Measurements from ENCODE around the gene CYP3A5.
"Not testable (repeated sequence)": the region's sequence is repeated elsewhere in the genome, so short reads cannot be mapped to it uniquely, and the experiment has no call there.

Gene CYP3A5

DNA sequence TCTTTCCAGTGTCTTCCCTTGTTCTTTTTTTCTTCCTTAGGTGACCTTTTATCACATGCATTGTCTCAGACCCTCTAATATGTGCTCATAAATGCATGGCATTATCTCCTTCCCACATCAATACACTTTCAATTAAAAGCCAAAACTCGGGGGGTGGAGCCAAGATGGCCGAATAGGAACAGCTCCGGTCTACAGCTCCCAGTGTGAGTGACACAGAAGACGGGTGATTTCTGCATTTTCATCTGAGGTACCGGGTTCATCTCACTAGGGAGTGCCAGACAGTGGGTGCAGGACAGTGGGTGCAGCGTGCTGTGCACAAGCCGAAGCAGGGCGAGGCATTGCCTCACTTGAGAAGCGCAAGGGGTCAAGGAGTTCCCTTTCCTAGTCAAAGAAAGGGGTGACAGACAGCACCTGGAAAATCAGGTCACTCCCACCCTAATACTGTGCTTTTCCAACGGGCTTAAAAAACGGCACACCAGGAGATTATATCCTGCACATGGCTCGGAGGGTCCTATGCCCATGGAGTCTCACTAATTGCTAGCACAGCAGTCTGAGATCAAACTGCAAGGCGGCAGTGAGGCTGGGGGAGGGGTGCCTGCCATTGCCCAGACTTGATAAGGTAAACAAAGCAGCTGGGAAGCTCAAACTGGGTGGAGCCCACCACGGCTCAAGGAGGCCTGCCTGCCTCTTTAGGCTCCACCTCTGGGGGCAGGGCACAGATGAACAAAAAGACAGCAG is 6.2 kb upstream of the CYP3A5 start:
- DNase-seq (ENCODE audit: low read depth in 2 of 2): not testable (repeated sequence)

- no peak for DNase-seq (ENCODE audit: low read depth in 2 of 2)
Observed at GRCh38 chr7:99685129-99685758, 5.4 kb upstream of the CYP3A5 start.

DNA sequence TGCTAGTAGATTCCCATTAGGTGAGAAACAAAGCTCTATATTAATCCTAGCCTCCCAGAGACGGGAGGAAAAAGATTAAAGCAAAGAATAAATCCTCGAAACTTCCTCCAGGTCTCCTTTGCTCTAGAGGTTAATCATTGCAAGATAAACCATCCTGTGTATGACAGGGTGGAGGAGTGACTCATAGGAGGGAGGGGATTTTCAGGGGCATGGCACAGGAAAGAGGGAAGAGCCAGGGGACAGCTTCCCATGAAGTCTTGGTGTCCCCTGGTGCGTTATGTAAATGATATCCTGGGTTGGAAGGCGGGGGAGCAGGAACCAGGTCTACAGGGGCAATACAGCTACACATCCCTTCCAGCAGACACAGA is 780 bp downstream of the CYP3A5 start:
- DNase-seq (ENCODE audit: low read depth in 2 of 2): no peak

DNA sequence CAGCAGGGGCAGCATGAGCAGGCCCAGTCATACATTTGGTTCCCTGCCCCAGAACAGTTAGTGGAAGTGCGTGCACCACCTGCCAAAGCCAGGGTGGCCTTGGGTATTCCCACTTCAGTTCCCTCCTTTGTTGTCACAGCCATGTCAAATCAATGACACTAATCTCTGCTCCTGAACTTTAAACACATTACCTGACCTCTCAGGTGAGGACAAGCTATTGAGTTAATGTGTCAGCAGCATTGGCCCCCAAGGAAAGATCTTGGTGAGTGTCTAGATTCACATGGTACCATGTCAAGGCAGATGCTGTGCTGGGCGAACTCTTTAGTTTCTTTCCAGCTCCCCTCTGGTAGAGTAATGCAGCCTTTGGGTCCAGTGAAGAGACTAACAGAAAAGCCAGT is 2.1 kb downstream of the CYP3A5 start:
- DNase-seq (ENCODE audit: low read depth in 2 of 2): no peak

- no peak for DNase-seq (ENCODE audit: low read depth in 2 of 2)
Observed at GRCh38 chr7:99677013-99677647, 2.7 kb downstream of the CYP3A5 start.

GRCh38 chr7:99674995-99675742 is 4.6 kb downstream of the CYP3A5 start:
- no peak for DNase-seq (ENCODE audit: low read depth in 2 of 2)

- no peak for DNase-seq (ENCODE audit: low read depth in 2 of 2)
Observed at GRCh38 chr7:99672573-99672972, 7.2 kb downstream of the CYP3A5 start.

DNA sequence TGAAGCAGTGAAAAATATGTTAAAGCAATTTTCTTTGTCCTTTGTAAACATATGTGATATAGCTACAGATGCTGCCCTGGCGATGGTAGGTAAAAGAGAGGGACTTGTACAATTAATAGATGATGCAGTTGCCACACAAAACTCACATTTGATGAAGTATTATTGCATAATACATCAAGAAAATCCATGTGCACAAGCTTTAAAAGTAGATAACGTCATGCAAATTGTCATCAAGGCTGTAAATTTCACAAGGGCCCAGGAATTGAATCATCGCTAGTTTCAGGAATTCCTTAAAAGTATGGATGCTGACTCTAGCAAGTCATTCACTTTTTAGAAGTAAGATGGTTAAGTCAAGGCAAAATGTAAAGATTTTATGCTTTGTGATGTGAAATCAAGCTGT is 10.0 kb downstream of the CYP3A5 start:
- no peak for DNase-seq (ENCODE audit: low read depth in 2 of 2)

GRCh38 chr7:99668541-99668940 is 11.3 kb downstream of the CYP3A5 start:
- DNase-seq (ENCODE audit: low read depth in 2 of 2): no peak

DNA sequence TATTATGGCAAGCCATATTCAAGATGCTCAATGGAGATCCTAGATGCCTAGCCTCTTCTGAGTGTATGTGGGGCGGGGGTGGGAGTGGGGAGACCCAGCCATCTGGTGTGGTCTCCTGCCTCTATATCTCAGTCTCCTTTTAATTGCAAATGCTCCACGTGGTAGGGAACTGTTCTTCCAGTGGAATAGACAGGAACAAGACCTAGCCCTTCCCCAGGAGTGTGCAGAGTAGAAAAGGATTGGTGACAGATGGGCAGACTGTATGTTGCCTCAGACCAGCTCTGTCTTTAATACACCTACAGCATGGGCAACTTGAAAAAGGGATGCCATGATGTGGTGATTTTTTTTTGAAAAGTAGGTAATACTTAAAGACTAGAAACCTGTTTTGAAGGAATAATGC is 12.6 kb downstream of the CYP3A5 start:
- DNase-seq (ENCODE audit: low read depth in 2 of 2): no peak

GRCh38 chr7:99666013-99666395 is 13.8 kb downstream of the CYP3A5 start:
- DNase-seq (ENCODE audit: low read depth in 2 of 2): no peak

DNA sequence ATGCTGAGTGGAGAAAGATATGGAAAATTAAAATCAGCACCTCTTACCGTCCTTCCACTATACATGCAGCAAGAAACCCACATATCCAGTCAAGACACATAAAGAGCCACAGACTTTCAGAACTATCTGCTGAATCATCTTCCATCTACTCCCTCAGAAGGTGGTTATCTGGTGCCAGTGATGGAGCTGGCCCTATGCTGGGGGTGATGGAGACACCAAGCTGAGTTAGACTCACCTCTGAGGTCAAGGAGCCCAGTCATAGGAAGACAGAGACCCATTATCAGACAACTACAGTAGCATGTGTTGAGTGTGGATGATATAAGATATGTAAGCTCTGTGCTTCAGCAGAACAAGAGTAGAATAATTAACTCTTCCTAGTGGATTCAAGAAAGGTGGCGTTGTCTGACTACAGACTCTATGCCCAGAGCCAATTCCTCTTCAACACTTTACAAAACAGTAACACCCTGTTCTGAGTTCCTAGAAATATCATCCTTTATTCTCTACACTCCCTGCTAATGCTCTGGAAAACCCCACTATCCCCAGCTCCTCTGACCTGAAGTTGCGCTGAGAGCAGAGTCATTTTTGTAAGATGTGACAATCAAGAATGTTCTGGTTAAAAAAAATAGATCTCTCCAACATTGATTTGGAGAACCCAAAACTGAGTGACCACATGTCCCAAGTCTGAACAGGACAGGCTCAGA is 14.3 kb downstream of the CYP3A5 start:
- peak in 1 of 2 donors; percentile 10 for DNase-seq (ENCODE audit: low read depth in 2 of 2)

GRCh38 chr7:99657879-99658278 is 21.9 kb downstream of the CYP3A5 start:
- not testable (repeated sequence) for DNase-seq (ENCODE audit: low read depth in 2 of 2)

- not testable (repeated sequence) for DNase-seq (ENCODE audit: low read depth in 2 of 2)
Observed at GRCh38 chr7:99654626-99655025, 25.2 kb downstream of the CYP3A5 start.

- no peak for DNase-seq (ENCODE audit: low read depth in 2 of 2)
Observed at GRCh38 chr7:99653754-99654153, 26.0 kb downstream of the CYP3A5 start.

GRCh38 chr7:99653269-99653668 is 26.5 kb downstream of the CYP3A5 start:
- not testable (repeated sequence) for DNase-seq (ENCODE audit: low read depth in 2 of 2)

DNA sequence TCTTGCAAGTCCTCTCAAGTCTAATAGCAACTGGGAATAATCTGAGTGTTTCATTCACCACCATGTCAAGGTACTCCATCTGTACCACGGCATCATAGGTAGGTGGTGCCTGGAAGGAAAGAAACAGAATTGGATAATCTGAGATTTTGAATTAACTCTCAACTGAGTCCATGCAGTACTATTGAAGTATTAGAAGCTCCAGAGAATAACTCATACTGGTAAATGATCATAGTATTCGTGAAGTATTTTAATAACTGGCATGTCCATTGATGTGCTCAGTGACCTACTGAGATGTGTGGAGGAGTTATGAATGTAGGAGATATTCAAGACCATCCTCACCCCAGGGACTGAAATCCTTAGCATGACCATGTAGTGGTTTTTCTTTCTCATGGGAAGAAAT is 27.1 kb downstream of the CYP3A5 start:
- DNase-seq (ENCODE audit: low read depth in 2 of 2): no peak

- DNase-seq (ENCODE audit: low read depth in 2 of 2): no peak
Observed at GRCh38 chr7:99651290-99651689, 28.5 kb downstream of the CYP3A5 start.

DNA sequence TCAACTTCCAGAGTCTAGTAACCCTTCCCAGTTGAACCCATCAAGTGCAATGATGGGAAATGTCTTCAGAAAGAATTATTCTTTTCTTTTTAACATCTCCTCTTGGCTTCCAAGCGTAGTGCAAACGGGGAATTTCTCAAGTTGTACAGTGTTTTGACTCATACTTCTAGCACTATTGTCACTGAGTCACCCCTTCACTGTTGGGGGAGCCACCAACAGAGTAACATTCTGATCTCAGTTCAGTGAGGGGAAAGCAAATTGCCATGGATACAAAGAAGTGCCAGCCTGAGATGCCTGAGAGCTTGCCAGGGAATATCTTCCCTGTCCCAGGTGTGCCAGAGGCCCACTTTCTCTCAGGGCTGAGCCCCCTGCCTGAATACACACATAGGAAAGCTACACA is 31.0 kb downstream of the CYP3A5 start:
- DNase-seq (ENCODE audit: low read depth in 2 of 2): no peak

DNA sequence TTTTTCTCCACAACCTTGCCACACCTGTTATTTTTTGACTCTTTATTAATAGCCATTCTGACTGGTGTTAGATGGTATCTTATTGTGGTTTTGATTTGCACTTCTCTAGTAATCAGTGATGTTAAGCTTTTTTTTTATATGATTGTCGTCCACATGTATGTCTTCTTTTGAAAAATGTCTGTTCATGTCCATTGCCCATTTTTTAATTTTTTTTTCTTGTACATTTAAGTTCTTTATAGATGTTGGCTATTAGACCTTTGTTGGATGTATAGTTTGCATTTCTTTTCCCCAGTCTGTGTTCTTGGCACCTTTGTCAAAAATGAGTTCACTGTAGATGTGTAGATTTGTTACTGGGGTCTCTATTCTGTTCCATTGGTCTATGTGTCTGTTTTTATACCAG is 34.2 kb downstream of the CYP3A5 start:
- no peak for DNase-seq (ENCODE audit: low read depth in 2 of 2)

DNA sequence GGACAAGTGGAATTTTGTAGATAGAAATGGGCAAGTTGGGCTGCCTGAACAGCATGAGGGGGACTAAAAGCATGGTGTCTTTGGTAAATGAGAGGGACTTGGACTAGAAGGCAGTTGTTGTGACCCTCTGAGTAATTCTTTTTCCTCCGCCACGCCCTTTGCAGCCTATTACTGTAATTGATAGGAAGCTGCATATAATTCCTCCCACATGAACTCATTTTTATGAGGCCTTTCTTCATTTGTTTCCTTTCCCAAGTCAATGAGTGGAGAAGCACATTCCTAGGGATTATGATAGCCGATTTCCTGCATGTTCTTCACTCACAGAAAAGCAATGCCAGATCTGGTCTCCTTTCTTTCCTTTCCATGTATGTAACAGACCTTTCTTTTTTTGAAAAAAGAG is 35.4 kb downstream of the CYP3A5 start:
- DNase-seq (ENCODE audit: low read depth in 2 of 2): no peak

- DNase-seq (ENCODE audit: low read depth in 2 of 2): no peak
Observed at GRCh38 chr7:99643464-99643863, 36.3 kb downstream of the CYP3A5 start.

All from stimulated activated CD4-positive, alpha-beta T cell treated with anti-CD3 and anti-CD28 coated beads, Interleukin-15, amount 100 ng/mL, for 48 hours (primary cell).